ENCODE data around the gene SLC17A2. TPM values are rescaled to one million over a fixed set of nuclear protein-coding genes. Genes with fewer than 3 reads are reported as not detected.

Gene SLC17A2
- total and polyA plus RNA-seq, 12 donors, result not detected

DNA sequence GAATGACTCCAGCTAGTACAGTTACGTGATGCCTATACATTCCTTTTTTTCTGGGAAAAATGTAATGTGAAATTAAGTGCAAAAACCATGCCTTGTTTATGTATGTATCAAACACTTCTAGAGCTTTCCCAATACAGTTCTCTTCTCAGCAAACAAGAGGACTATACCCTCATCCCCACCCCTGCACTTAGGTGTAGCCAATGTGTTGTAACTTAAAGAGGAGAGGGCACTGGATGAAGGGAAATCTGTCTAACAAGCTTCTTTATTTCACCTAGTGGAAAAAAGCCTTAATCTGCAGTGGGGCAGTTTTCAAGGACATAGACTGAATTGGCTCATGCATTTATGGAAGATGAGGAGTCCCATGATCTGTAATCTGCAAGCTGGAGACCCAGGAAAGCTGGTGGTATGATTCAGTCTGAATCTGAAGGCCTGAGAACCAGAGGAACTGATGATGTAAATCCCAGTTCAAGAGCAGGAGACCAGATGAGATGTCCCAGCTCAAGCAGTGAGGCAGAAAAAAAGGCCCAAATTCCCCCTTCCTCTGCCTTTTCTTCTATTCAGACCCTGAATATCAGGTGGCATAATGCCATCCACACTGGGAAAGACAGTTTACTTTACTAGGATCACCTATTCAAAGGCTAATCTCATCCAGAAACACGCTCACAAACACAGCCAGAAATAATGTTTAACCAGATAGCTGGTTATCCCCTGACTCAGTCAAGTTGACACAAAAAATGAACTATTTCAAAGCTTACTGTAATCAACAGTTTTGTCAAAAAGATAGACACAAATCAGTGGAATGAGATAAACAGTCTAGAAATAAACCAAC lies 30.7 kb downstream of the SLC17A2 start:
- DNase-seq, result no peak
- Histone ChIP-seq H3K27me3 (peaks cover 0 to 5% (median 0%) of the 10 kb centered on the region in 7 donors), H3K27ac (no peak overlapping the region), H3K4me3 (no peak overlapping the region), H3K9me3 (no peaks in the 10 kb centered on the region), H3K4me1 (no peaks in the 10 kb centered on the region), H3K36me3 (no peaks in the 10 kb centered on the region)
- intact Hi-C loops (cut with DNase I), result loop anchor here in 1 of 10 donors (10.0 kb wide), 1 partner anchor 345 kb away; no protein-coding TSS in a partner anchor
- 83 to 90% methylated on average over 2 of the region's 2 CpGs for WGBS, 2 donors
- TF ChIP-seq CTCF (IDR thresholded peaks at IDR 0.05), result no peak
- ATAC-seq, result no peak

DNA sequence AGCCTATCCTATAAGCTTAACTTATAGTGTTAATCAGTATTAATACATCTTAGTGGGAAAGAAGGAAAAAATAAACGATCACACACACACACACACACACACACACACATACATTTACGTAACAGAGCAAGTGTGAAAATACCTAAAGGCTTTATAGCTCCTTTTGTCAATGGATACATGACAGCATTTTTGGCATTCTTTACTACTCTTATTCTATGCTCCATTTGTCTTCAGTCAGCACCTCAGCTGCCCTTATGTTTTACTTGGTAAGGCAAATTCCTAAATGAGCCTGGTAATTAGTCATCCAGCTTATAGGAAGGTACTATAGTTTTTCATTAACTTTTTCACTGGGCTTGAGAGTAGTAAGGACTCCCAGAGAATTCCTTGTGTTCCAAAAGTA lies 31.4 kb downstream of the SLC17A2 start:
- Histone ChIP-seq H3K27me3 (peaks cover 0 to 5% (median 0%) of the 10 kb centered on the region in 7 donors), H3K36me3 (no peaks in the 10 kb centered on the region), H3K27ac (no peak overlapping the region), H3K9me3 (no peaks in the 10 kb centered on the region), H3K4me3 (no peak overlapping the region), H3K4me1 (no peaks in the 10 kb centered on the region)
- DNase-seq (no peak), ATAC-seq (no peak)
- intact Hi-C loops (cut with DNase I), result loop anchor here in 1 of 10 donors (10.0 kb wide), 1 partner anchor 344 kb away; no protein-coding TSS in a partner anchor
- WGBS, 2 donors, result 76 to 78% methylated on average over 2 of the region's 2 CpGs
- no peak for TF ChIP-seq CTCF (IDR thresholded peaks at IDR 0.05)

DNA sequence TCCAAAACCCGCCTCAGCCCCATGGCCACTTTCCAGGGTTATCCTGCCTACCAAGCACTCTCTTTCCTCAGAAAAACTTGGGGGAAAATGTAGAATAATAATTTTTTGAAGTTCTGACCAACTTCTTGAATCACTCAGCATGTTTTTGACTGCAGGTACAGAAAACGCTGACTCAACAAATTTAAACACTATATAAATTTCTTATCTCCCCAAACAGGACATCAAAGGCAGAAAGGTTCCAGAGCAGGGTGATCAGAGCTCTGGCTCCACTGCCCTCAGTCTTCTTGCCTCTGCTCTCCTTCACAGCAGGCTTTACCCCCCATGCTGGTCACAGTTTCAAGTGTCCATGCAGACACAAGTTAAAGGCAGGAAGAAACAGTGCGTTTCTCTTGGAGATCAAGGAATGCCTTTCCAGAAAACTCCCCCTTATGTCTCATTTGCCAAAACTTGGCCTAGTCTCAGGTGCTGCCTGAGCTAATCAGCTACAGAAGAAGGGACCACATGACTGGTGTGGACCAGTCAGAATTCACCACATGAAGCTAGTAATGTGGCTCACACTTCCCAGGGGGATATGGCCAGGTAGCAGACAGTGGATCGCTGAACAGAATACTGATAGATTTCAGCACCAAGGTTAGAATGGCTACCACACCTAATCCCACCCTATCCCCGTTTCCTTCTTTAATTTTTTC lies 32.1 kb downstream of the SLC17A2 start:
- 79 to 83% methylated on average over 5 of the region's 5 CpGs for WGBS, 2 donors
- Histone ChIP-seq H3K27me3 (peaks cover 0 to 5% (median 0%) of the 10 kb centered on the region in 7 donors), H3K9me3 (no peaks in the 10 kb centered on the region), H3K36me3 (no peaks in the 10 kb centered on the region), H3K27ac (no peak overlapping the region), H3K4me3 (no peak overlapping the region), H3K4me1 (no peaks in the 10 kb centered on the region)
- no peak for DNase-seq
- no peak for TF ChIP-seq CTCF (IDR thresholded peaks at IDR 0.05)
- intact Hi-C loops (cut with DNase I), result loop anchor here in 1 of 10 donors (10.0 kb wide), 1 partner anchor 344 kb away; no protein-coding TSS in a partner anchor
- ATAC-seq, result no peak

DNA sequence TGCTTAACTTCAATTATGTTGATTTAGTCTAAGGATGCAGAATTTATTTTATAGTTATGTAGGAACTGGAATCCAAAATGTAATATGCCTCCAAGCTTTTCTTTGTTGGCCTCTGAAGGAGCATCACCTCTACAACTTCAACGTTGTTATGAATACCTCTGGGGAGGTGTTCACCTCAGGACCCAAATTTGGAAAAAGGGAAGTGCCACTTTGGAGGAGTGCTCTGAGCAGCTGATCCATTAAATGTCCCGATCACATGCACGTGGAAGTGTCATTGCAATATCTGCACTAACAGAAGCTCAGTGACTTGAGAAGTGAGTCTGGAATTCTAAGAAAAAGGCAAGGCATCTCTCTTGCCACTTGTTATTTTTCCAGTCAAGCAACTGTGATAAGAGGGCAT lies 34.2 kb downstream of the SLC17A2 start:
- WGBS, 2 donors, result 66% methylated on average over 3 of the region's 3 CpGs
- DNase-seq (no peak), ATAC-seq (no peak)
- no peaks in the 10 kb centered on the region for H3K4me1 ChIP-seq
- intact Hi-C loops (cut with DNase I), result loop anchor here in 1 of 10 donors (10.0 kb wide), 1 partner anchor 341 kb away; no protein-coding TSS in a partner anchor
- H3K36me3 ChIP-seq, result no peaks in the 10 kb centered on the region
- H3K27ac ChIP-seq, result no peak overlapping the region
- H3K9me3 ChIP-seq, result no peaks in the 10 kb centered on the region
- H3K4me3 ChIP-seq, result no peak overlapping the region
- H3K27me3 ChIP-seq, result peaks cover 0 to 2% (median 0%) of the 10 kb centered on the region in 7 donors
- TF ChIP-seq CTCF (IDR thresholded peaks at IDR 0.05), result no peak
